ENCODE results near the gene HENMT1.
A peak's percentile ranks its signal among the peaks of the same experiment; 100 is the strongest.
"Not testable (repeated sequence)": the region's sequence is repeated elsewhere in the genome, so short reads cannot be mapped to it uniquely, and the experiment has no call there.

Gene HENMT1

DNA sequence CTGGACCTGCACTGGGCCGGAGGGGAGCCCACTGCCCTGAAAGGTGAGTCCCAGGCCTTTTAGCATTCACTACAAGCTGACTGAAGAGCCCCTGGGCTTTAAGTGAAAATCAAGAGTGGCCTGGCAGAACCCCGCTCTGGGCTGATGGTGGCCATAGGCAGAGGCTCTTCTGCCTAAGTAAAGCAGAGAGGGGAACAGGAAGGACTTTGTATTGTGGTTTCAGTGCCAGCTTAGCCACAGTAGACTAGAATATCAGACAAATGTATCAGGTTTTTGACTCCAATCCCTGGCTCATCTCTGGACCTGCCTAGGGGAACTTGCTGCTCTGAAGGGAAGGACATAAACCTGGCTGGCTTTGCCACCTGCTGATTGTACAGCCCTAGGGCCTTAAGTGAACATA is 10.2 kb upstream of the HENMT1 start:
- no peak for DNase-seq (ENCODE audit: low read depth in 2 of 2, low spot score in 1 of 2)

DNA sequence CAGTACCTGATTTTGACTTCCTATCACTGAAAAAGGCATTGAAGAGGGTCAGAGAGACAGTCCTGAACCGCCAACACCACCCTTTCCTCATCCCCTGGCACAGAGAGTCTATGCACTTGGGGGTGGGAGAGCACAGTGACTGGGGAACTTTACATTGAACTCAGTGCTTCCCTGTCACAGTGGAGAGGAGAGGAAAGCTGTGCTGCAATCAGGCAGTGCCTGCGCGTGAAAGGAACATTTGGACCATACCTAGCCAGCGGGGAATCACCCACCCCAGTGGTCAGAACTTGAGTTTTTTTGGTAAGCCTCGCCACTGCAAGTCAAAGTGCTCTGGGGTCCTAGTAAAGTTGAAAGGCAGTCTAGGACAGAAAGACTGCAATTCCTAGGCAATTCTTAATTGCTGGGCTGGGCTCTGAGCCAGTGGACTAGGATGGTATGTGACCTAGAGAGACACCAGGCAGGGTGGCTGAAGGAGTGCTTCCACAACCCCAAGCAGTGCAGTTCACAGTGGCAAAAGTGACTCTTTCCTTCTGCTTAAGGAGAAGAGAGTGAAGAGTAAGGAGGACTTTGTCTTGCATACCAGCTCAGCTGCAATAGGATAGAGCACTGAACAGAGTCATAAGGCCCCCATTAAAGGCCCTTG is 9.4 kb upstream of the HENMT1 start:
- DNase-seq (ENCODE audit: low read depth in 2 of 2, low spot score in 1 of 2): no peak

DNA sequence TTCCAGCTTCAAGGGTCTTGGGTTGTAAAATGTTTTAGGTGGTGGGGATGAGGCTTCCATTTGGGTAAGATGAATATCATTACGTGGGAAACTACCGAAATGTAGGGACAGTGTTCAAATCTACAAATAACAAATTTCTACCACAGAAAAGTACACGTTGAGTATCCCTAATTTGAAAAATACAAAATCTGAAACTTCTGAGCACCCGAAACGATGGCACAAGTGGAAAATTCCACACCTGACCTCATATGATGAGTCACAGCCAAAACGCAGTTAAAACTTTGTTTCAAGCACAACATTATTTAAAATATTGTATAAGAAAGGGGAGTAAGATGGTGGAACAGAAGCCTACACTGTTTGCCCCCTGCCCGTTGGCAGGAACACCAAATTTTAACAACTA is 8.8 kb upstream of the HENMT1 start:
- no peak for DNase-seq (ENCODE audit: low read depth in 2 of 2, low spot score in 1 of 2)

DNA sequence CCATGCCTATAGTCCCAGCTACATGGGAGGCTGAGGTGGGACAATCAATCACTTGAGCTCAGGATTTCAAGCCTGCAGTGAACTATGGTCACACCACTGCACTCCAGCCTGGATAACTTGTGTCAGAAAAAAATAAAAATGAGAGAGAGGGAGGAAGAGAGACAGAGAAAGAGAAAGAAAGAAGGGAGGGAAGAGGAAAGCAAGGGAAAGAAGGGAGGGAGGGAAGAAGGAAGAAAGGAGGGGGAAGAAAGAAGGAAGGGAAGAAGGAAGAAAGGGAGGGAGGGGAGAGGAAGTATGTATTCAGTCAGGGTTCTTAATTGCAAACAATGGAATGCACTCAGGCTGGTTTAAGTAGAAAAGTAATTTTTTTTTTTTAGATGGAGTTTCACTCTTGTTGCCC is 7.9 kb upstream of the HENMT1 start:
- DNase-seq (ENCODE audit: low read depth in 2 of 2, low spot score in 1 of 2): no peak

DNA sequence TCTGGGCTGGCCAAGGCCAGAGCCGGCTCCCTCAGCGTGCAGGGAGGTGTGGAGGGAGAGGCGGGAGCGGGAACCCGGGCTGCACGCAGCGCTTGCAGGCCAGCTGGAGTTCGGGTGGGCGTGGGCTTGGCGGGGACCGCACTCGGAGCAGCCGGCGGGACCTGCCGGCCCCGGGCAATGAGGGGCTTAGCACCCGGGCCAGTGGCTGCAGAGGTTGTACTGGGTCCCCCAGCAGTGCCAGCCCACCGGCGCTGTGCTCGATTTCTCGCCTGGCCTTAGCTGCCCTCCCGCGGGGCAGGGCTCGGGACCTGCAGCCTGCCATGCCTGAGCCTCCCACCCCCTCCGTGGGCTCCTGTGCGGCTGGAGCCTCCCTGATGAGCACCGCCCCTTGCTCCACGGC is 6.5 kb upstream of the HENMT1 start:
- not testable (repeated sequence) for DNase-seq (ENCODE audit: low read depth in 2 of 2, low spot score in 1 of 2)

DNA sequence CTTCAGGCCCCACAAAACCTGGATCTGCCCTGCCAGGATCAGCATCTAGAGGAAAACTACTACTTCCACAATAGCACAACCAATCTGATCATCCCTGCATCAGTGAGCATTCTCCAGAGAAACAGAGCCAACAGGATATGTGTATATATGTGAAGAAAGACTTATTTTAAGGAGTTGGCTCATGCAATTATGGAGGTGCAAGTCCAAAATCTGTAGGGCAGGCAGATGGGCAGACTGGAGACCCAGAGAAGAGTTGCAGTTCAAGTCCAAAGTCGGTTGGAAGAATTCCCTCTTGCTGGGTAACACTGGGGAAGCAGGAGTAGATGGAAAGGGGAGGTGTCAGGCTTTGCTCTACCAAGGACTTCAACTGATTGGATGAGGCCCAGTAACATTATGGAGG is 4.9 kb upstream of the HENMT1 start:
- no peak for DNase-seq (ENCODE audit: low read depth in 2 of 2, low spot score in 1 of 2)

DNA sequence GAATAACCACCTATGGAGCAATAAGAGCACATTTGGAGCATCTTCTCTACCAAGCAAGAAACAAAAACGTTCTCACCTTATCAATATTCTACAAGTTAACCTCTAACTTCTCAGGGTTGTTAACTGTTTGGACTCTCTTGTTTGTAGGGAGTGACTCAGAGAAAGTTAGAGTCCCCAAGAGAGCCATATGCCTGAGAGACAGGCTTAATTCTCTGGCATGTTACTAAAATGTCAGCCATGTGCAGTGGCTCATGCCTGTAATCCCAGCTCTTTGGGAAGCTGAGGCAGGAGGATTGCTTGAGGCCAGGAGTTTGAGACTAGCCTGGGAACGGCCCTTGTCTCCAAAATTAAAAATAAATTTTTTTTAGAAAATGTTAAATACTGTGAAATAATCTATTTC is 4.2 kb upstream of the HENMT1 start:
- no peak for DNase-seq (ENCODE audit: low read depth in 2 of 2, low spot score in 1 of 2)

DNA sequence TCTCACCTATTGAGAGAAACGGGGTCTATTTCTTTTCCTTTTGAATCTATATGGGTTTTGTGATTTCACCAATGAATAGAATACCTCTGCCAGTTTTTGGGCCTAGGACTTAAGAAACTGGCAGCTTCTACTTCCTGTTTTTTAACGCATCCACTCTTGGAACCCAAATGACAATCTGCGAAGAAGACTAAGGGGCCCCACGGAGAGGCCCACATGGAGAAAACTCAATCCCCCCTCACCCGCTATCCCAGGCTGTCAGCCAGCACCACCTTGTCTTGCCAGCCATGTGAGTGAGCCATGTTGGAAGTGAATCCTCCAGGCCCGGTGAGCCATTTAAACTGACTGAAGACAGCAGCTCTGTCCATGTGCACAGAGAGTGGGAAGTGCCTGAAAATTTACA is 3.6 kb upstream of the HENMT1 start:
- no peak for DNase-seq (ENCODE audit: low read depth in 2 of 2, low spot score in 1 of 2)

DNA sequence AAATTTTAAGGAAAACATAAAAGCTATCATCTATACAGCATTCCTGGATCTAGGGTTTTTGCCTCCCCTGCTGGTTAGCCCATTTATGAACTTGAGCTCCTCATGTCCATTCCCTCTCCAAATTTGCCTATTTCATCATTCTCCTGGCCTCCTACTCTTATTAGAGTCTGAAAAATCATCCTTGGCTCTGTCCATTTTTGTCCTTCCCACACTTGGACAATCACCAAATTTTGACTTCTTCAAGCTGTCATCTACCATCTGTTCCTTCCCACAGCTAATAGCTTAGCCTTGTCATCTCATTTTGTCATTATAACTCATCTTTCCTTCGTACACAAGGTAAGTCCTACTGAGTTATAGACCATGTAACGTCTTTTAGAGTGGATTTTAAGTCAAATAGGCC is 2.2 kb upstream of the HENMT1 start:
- no peak for DNase-seq (ENCODE audit: low read depth in 2 of 2, low spot score in 1 of 2)

DNA sequence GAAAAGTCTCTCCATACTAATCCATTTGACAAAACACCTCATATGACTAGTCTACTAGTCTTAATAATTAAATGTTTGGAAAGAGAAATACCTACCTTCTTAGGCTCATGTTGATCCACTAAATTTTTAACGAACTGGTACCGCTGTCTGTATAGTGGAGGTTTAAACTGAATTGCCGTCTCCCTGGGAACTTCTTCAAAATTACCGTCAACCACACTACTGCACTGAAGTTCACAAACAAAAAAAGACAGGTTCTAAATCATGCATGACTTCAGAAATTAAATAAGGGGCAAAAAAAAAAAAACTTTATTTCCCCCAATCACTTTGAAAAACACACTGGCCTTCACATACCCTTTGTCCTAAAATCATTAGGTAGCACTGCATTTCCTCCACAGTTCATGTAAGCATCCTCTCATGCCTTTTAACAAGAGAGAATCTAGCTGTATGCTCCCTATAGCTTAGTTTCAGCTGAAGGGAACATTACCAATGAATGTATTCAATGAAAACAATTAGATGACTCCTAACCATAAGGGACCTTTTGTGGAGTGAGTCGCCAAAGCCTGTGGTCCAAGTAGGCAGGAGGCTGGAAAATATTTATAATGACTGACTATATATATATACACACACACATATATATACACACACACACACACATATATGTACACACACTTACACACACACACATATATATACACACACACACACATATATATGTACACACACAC is 3.4 kb downstream of the HENMT1 start:
- no peak for DNase-seq (ENCODE audit: low read depth in 2 of 2, low spot score in 1 of 2)

DNA sequence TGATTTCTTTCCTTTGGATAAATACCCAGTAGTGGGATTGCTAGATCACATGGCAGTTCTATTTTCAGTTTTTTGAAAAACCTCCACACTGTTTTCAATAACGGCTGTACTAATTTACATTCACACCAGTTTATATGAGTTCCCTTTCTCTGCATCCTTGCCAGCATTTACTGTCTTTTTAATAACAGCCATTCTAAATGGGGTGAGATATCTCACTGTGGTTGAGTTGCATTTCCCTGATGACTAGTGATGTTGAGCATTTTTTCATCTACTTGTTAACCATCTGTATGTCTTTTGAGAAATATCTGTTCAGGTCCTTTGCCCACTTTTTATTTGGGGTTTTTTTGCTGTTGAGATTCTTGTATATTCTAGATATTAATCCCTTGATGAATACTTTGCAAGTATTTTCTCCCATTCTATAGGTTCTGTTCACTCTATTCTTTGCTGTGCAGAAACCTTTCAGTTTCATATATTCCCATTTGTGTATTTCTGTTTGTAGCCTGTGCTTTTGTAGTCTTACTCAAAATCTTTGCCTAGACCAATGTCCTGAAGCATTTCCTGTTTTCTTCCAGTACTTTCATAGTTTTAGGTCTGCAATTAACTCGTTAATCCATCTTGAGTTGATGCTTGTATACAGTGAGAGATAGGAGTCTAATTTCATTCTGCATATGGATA is 7.3 kb downstream of the HENMT1 start:
- DNase-seq (ENCODE audit: low read depth in 2 of 2, low spot score in 1 of 2): no peak

DNA sequence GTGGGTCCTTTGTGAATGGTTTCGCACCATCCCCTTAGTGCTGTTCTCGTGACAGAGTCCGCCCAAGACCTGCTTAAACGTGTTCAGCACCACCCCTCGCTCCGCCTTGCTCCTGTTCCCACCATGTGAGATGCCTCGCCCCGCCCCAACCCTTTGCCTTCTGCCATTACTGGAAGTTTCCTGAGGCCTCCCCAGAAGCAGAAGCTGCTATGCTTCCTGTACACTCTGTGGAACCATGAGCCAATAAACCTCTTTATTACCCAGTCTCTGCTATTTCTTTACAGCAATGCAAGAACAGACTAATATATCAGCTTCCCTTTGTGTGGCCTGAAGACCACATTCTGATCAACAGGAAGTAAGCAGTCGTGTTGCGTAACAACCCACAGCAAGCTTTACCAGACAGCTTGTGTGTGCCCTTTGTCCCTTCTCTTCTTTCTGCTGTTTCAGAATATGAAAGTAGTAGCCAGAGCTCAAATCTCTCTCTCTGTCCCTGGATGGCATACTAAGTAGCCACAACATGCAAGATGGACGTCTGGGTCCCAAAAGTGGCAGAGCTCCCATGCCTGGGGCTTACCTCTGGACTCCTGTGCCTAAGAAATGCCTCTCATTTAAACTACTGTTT is 14.1 kb downstream of the HENMT1 start:
- DNase-seq (ENCODE audit: low read depth in 2 of 2, low spot score in 1 of 2): peak; percentile 48 to 63

DNA sequence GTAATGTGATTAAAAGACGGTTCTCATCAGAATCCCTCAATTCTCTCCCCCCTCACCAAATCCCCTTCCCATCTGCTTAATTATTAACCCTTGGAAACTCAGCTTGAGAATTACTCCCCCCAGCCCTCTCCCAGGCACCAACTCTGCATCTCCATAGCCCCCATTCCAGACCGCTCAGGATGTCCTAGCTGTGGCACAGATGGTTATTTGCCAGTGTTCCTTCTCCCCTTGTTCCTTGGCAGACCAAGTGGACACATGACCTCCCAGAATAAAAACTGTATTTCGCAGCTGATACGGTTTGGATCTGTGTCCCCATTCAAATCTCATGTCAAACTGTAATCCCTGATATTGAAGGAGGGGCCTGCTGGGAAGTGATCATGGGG is 14.6 kb downstream of the HENMT1 start:
- DNase-seq (ENCODE audit: low read depth in 2 of 2, low spot score in 1 of 2): no peak

DNA sequence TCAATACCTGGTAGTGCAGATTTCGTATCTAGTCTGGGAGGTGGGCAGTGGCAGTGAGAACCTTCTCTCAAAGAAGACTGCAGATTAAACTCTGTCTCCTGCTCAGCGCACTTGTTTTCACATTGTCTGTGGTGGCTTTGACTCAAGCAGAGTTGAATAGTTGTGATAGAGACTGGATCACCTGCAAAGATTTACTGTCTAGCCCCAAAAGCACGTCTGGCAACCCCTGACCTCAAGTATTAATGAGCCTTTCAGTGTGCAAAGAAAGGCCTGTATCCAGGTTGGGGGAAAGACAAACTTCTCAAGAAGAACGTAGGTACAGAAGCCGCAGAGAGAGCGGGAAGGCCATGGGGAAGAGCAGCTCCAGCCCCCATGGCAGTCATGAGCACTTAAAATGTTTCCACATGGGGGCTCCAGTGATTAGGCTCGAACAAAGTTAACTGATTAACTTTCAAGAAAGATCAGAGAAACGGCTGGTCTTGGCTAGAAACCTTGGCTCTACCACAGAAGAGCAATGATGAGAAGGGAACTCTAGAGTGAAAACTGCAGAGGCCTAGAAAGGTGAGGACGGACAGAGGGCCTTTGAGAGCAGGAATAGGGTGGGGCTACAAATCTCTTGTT is 15.2 kb downstream of the HENMT1 start:
- DNase-seq (ENCODE audit: low read depth in 2 of 2, low spot score in 1 of 2): no peak

DNA sequence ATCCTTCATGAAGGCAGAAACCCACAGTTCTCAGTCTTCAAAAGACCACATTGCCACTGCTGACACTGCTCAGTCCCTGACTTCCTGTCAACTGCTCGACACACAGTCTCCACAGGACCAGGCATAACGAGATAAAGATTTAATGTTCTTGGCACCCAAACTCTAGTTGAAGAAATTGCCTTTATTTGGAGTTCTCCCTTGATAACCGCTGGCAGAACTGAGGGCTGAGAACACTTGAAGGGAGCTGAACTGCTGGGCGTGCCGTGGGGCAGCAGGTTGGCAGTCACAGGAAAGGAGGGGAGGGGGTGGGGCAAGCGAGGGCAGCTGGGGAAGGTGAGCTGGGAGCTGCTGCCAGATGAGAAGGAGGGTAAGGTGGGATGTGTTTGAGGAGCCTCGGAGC is 15.9 kb downstream of the HENMT1 start:
- peak in 1 of 2 donors; percentile 10 for DNase-seq (ENCODE audit: low read depth in 2 of 2, low spot score in 1 of 2)

DNA sequence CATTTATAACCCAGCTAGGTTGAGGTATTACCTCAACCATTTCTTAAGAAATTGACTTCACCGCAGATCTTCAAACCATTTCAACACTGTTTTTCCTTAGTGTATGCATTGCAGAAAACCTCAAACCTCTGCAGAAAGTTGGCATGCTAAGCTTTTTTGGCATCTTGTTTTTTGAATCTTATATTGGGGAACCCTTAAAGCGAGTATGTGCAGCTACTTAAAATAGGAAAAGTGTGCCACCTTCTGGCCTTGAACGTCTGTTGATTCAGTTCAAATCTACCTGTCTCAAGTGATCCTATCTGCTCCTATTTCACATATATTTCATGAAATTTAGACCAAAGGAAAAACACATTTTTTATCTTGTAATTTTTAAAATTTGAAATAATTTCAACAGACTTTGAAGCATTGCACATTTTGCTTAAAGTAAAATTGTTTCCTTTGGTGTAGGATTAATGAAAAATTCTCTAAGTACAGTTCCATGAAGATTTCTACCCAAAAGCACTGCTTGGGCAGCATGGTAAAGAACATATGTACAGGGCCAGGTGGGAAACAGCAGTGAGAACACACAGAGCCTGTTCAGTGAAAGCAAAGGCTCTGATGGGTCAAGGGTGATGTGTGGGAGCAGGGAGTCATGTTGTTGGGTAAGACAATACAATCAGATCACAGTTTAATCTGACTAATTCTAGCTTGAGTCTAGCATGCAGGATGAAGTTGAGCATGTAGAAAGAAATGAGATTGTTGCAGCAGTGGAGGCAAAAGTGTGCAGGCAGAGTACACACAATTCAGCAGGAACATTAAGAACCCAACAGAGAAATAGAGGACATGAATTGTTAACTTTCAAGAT is 17.2 kb downstream of the HENMT1 start:
- no peak for DNase-seq (ENCODE audit: low read depth in 2 of 2, low spot score in 1 of 2)

DNA sequence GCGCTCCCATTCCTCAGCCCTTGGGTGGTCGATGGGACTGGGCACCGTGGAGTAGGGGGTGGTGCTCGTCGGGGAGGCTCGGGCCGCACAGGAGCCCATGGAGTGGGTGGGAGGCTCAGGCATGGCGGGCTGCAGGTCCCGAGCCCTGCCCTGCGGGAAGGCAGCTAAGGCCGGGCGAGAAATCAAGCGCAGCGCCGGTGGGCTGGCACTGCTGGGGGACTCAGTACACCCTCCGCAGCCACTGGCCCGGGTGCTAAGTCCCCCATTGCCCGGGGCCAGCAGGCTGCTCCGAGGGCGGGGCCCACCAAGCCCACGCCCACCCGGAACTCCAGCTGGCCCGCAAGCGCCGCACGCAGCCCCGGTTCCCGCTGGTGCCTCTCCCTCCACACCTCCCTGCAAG is 20.0 kb downstream of the HENMT1 start:
- not testable (repeated sequence) for DNase-seq (ENCODE audit: low read depth in 2 of 2, low spot score in 1 of 2)

DNA sequence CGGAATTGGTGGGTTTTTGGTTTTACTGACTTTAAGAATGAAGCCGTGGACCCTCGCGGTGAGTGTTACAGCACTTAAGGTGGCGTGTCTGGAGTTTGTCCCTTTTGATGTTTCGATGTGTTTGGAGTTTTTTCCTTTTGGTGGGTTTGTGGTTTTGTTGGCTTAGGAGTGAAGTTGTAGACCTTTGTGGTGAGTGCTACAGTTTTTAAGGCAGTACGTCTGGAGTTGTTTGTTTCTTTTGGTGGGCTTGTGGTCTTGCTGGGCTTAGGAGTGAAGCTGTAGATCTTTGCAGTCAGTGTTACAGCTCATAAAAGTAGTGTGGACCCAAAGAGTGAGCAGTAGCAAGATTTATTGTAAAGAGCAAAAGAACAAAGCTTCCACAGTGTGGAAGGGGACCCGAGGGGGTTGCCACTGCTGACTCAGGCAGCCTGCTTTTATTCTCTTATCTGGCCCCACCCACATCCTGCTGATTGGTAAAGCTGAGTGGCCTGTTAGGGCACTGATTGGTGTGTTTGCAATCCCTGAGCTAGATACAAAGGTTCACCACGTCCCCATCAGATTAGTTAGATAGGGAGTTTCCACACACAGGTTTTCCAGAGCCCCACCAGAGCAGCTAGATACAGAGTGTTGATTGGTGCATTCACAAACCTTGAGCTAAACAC is 20.9 kb downstream of the HENMT1 start:
- DNase-seq (ENCODE audit: low read depth in 2 of 2, low spot score in 1 of 2): peak in 1 of 2 donors; percentile 51

DNA sequence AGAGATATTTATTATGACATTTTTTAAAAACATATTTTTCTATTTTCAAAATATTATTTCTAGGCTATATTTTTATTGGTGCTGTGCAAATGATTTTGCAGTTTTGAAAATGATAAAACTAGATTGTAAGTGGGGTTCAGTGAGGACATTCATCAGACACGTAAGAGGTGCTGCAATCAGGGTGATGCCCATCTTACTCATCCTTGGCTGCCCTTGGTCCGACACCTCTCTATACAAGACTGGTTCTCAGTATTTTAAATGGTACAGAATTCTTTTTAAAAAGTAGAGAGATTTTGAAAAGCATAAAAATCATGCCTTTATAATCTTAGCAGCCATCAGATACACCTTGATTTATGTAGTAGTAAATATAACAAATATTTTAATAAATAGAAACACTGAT is 24.0 kb downstream of the HENMT1 start:
- no peak for DNase-seq (ENCODE audit: low read depth in 2 of 2, low spot score in 1 of 2)

DNA sequence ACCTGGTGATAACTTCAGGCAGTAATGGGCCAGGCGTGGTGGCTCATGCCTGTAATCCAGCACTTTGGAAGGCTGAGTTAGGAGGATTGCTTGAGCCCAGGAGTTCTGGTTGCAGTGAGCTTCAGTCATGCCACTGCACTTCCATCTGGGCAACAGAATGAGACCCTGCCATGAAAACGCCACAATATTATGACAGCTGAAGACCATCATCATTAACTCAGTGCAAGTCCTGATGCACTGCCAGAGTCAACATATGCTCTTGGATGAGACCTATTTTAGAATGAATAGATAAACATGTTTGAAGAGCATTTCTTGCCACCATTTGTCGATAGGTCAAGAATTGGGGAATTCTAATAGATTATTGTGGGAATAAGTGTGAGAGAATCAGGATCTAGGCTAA is 26.4 kb downstream of the HENMT1 start:
- DNase-seq (ENCODE audit: low read depth in 2 of 2, low spot score in 1 of 2): no peak
